ENCODE results near the gene RFX8. TPM values are rescaled to one million over a fixed set of nuclear protein-coding genes. Genes with fewer than 3 reads are reported as not detected.

RFX8 gene
- total and polyA plus RNA-seq, 10 of the 15 experiments (the other 5 are each of a cell fraction or from before 2014, with no cell fraction given) = 0.19 TPM; not detected in 9

DNA sequence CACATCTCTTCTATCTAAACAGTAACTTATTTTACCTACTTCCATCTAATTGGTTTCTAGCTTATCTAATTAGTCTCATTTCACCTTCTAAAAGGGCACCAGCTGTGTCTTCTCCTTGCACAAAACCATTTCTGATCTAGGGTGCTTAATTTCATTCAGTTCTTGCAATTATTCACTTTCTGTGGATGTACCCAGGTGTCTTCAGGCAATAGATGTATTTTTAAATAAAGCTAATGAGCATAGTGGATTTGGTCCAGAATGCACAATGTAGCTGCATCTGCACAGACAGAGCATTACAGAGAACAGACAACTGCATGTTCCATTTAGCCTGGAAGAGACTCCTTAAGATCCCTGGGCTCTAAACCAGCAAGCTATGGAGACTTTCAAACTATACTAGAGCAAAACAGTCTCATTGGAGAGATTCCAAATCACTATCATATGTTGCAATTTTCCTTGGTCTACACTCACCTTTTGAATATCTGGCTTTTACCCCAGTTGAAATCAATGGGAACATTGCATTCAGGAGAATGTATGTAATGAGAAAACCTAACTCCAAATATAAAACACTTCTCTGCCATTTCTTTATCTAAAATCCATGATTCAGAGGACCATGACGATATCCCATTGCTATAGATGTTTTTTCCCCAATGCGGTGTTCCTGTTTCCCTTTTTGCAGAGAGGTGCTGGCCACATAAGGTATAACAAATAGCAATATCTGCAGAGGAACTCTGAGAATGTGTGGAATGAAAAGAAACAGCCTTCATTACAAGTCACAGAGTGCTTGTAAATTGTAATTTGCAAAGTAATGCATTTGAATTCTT, 3.5 kb upstream of the RFX8 start:
- FAIRE-seq (no peak), ATAC-seq (no peak), DNase-seq (ENCODE audit: low read depth, low spot score) (no peak)
- peaks cover 4 to 13% of the 10 kb centered on the region in 2 experiments for H3K27me3 ChIP-seq (replicated peaks in 1 of 2; ENCODE audit: control insufficient read depth in 2 of 2, insufficient read depth in 2 of 2, low read length in 1 of 2)
- H2AFZ ChIP-seq (ENCODE audit: control insufficient read depth, low read depth, low read length) = no peak overlapping the region
- H3K36me3 ChIP-seq (ENCODE audit: control insufficient read depth in 2 of 2, insufficient read depth in 2 of 2, low read length in 1 of 2) = no peaks in the 10 kb centered on the region
- no peaks in the 10 kb centered on the region for H3K79me2 ChIP-seq (ENCODE audit: control insufficient read depth, insufficient read depth, low read length)
- H3K4me2 ChIP-seq (ENCODE audit: control insufficient read depth, insufficient read depth) = no peak overlapping the region
- H3K4me3 ChIP-seq = no peak overlapping the region
- ChIA-PET RAD21 (ENCODE audit: unreplicated experiment) (no interaction called here), POLR2A (no interaction called here), SMC1A (ENCODE audit: uncharacterized antibody, unreplicated experiment) (interaction anchor here (1.6 kb wide), 1 partner anchor 88 kb away, joined by 4 read pairs; no protein-coding TSS in a partner anchor), CTCF (no interaction called here)
- no peak overlapping the region for H3K9ac ChIP-seq (ENCODE audit: control insufficient read depth, insufficient read depth, low read length)
- WGBS (ENCODE audit: insufficient coverage, insufficient replicate concordance, low lambda C conversion rate, missing lambda C conversion rate) = 58% methylated on average over 2 of the region's 2 CpGs
- no peak overlapping the region for H3K27ac ChIP-seq (ENCODE audit: control insufficient read depth, insufficient read depth)
- no peaks in the 10 kb centered on the region for H3K9me3 ChIP-seq (replicated peaks; ENCODE audit: control insufficient read depth, insufficient read depth, low read length)
- BruUV-seq (replicated peaks) = no TSS peak
- no peaks in the 10 kb centered on the region for H3K4me1 ChIP-seq (ENCODE audit: control insufficient read depth, insufficient read depth, low read length)
- H4K20me1 ChIP-seq (ENCODE audit: control insufficient read depth, insufficient read depth) = no peaks in the 10 kb centered on the region
- TF ChIP-seq, protein P1, sequence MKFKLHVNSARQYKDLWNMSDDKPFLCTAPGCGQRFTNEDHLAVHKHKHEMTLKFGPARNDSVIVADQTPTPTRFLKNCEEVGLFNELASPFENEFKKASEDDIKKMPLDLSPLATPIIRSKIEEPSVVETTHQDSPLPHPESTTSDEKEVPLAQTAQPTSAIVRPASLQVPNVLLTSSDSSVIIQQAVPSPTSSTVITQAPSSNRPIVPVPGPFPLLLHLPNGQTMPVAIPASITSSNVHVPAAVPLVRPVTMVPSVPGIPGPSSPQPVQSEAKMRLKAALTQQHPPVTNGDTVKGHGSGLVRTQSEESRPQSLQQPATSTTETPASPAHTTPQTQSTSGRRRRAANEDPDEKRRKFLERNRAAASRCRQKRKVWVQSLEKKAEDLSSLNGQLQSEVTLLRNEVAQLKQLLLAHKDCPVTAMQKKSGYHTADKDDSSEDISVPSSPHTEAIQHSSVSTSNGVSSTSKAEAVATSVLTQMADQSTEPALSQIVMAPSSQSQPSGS (IDR thresholded peaks at IDR 0.05; ENCODE audit: low read length) = no peak
- TF ChIP-seq, protein P2, sequence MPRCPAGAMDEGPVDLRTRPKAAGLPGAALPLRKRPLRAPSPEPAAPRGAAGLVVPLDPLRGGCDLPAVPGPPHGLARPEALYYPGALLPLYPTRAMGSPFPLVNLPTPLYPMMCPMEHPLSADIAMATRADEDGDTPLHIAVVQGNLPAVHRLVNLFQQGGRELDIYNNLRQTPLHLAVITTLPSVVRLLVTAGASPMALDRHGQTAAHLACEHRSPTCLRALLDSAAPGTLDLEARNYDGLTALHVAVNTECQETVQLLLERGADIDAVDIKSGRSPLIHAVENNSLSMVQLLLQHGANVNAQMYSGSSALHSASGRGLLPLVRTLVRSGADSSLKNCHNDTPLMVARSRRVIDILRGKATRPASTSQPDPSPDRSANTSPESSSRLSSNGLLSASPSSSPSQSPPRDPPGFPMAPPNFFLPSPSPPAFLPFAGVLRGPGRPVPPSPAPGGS (IDR thresholded peaks at IDR 0.05; ENCODE audit: borderline replicate concordance, insufficient read depth, low read depth, low read length, poor library complexity, severe bottlenecking) = no peak
- no peak for TF ChIP-seq ZZZ3 (IDR thresholded peaks at IDR 0.05; ENCODE audit: control insufficient read depth, insufficient read length, low read depth)
- no peak for TF ChIP-seq TCF7 (IDR thresholded peaks at IDR 0.05; ENCODE audit: borderline replicate concordance)
- no peak for TF ChIP-seq NRF1 (conservative IDR thresholded peaks at IDR 0.05; ENCODE audit: low read depth, low read length)
- no peak for TF ChIP-seq RAD51 (IDR thresholded peaks at IDR 0.05)
- no peak for TF ChIP-seq IKZF2 (IDR thresholded peaks at IDR 0.05)
- in situ Hi-C loops (cut with MboI) (no loop called here), intact Hi-C loops (cut with micrococcal nuclease; ENCODE audit: unreplicated experiment) (no loop called here)

Measured in GM12878 (cell line).